ENCODE data around the gene ZNF592. TPM values are rescaled to one million over a fixed set of nuclear protein-coding genes. Genes with fewer than 3 reads are reported as not detected.

ZNF592 gene
- total and polyA plus RNA-seq, 2 of the 13 experiments (the other 11 are each of a cell fraction or from before 2014, with no cell fraction given) = 8.2 to 9.8 TPM

DNA sequence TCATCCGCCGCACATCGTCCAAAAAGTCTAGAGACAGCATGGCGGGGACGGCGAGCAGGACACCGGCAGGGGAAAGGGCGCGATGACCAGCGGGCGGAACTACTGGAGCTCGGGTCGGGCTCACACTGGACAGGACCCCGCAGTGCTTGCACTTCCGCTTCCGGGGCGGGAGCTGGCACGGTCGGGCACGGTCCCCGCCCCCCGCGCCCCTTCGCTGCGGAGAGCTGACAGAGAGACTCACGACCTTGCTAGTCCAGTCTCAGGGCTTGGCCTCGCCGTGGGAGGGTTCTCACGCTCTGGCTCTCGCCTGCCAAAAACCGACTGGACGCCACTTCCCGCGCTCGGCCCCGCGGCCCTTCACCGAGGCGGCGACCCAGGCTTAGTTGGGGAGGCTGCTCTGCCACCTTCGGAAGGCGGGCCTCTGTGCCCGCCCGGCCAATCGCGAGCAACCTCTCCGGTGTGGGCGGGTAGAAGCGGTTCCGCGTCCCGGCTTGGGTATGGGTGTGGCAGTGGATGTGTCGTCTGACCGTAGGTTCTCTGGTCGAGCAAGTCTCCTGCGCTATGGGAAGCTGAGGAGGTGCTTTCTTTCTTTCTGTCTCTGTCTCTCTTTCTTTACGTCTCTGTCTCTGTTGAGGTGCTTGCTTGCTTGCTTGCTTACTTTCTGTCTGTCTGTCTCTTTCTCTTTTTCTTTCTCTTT lies 32.2 kb upstream of the ZNF592 start, which contains the start of gene SEC11A (continued):
- TF ChIP-seq SIN3A (IDR thresholded peaks at IDR 0.05; ENCODE audit: borderline replicate concordance, low read depth, low read length) (peak; percentile 89), CREBL2 (CRISPR knock-in tag; IDR thresholded peaks at IDR 0.05; ENCODE audit: borderline replicate concordance) (peak; percentile 89), MZF1 (CRISPR knock-in tag; IDR thresholded peaks at IDR 0.05; ENCODE audit: borderline replicate concordance) (peak; percentile 60; the same call in 1 of the 2 replicates), REST (IDR thresholded peaks at IDR 0.05; ENCODE audit: borderline replicate concordance in 1 of 2, low read depth in 1 of 2, low read length in 2 of 2) (0 out of 4 replicates have a peak, but pooled peaks of 1 of the 2 experiments have one; percentile 7), DR1 (CRISPR knock-in tag; IDR thresholded peaks at IDR 0.05) (peak; percentile 84), ZBTB3 (CRISPR knock-in tag; IDR thresholded peaks at IDR 0.05; ENCODE audit: borderline replicate concordance, low read depth) (no peak), DBP (CRISPR knock-in tag; IDR thresholded peaks at IDR 0.05; ENCODE audit: not compliant biosample characterization) (no peak), MEIS1 (CRISPR knock-in tag; IDR thresholded peaks at IDR 0.05; ENCODE audit: borderline replicate concordance) (peak; percentile 46; the same call in 1 of the 2 replicates), SMAD9 (CRISPR knock-in tag; IDR thresholded peaks at IDR 0.05) (0 out of 2 replicates have a peak, but pooled peaks have one; percentile 33), SMYD3 (CRISPR knock-in tag; IDR thresholded peaks at IDR 0.05) (0 out of 2 replicates have a peak, but pooled peaks have one; percentile 69), GMEB1 (CRISPR knock-in tag; IDR thresholded peaks at IDR 0.05; ENCODE audit: borderline replicate concordance) (peak; percentile 81)
- TF ChIP-seq, protein P1, sequence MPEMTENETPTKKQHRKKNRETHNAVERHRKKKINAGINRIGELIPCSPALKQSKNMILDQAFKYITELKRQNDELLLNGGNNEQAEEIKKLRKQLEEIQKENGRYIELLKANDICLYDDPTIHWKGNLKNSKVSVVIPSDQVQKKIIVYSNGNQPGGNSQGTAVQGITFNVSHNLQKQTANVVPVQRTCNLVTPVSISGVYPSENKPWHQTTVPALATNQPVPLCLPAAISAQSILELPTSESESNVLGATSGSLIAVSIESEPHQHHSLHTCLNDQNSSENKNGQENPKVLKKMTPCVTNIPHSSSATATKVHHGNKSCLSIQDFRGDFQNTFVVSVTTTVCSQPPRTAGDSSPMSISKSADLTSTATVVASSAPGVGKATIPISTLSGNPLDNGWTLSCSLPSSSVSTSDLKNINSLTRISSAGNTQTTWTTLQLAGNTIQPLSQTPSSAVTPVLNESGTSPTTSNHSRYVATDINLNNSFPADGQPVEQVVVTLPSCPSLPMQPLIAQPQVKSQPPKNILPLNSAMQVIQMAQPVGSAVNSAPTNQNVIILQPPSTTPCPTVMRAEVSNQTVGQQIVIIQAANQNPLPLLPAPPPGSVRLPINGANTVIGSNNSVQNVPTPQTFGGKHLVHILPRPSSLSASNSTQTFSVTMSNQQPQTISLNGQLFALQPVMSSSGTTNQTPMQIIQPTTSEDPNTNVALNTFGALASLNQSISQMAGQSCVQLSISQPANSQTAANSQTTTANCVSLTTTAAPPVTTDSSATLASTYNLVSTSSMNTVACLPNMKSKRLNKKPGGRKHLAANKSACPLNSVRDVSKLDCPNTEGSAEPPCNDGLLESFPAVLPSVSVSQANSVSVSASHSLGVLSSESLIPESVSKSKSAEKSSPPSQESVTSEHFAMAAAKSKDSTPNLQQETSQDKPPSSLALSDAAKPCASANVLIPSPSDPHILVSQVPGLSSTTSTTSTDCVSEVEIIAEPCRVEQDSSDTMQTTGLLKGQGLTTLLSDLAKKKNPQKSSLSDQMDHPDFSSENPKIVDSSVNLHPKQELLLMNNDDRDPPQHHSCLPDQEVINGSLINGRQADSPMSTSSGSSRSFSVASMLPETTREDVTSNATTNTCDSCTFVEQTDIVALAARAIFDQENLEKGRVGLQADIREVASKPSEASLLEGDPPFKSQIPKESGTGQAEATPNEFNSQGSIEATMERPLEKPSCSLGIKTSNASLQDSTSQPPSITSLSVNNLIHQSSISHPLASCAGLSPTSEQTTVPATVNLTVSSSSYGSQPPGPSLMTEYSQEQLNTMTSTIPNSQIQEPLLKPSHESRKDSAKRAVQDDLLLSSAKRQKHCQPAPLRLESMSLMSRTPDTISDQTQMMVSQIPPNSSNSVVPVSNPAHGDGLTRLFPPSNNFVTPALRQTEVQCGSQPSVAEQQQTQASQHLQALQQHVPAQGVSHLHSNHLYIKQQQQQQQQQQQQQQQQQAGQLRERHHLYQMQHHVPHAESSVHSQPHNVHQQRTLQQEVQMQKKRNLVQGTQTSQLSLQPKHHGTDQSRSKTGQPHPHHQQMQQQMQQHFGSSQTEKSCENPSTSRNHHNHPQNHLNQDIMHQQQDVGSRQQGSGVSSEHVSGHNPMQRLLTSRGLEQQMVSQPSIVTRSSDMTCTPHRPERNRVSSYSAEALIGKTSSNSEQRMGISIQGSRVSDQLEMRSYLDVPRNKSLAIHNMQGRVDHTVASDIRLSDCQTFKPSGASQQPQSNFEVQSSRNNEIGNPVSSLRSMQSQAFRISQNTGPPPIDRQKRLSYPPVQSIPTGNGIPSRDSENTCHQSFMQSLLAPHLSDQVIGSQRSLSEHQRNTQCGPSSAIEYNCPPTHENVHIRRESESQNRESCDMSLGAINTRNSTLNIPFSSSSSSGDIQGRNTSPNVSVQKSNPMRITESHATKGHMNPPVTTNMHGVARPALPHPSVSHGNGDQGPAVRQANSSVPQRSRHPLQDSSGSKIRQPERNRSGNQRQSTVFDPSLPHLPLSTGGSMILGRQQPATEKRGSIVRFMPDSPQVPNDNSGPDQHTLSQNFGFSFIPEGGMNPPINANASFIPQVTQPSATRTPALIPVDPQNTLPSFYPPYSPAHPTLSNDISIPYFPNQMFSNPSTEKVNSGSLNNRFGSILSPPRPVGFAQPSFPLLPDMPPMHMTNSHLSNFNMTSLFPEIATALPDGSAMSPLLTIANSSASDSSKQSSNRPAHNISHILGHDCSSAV (CRISPR knock-in tag; IDR thresholded peaks at IDR 0.05; ENCODE audit: borderline replicate concordance) = no peak
